H1 (cell line): ENCODE data around the gene KANSL3.

Experiments used
- CBX8 ChIP-seq: fragments of 300-800, 300-1000 bp; sonication (generic); IDR thresholded peaks from 2 replicates; pipeline ENCODE4 v1.7.1; 2016; ENCODE audit warnings: low read depth, low read length, borderline replicate concordance
- EZH2 ChIP-seq: fragments of 200-600 bp; sonication (generic); IDR thresholded peaks from 2 replicates; pipeline ENCODE4 v1.7.1; 2012; ENCODE audit warnings: low read depth, mild to moderate bottlenecking, moderate library complexity, low read length, inconsistent platforms; ENCODE audit not compliant: severe bottlenecking
- FOSL1 ChIP-seq: IDR thresholded peaks from 2 replicates; pipeline ENCODE4 v1.6.1; 2011; ENCODE audit warnings: mild to moderate bottlenecking, low read depth, low read length, moderate library complexity; ENCODE audit not compliant: insufficient read depth
- GABPA ChIP-seq: IDR thresholded peaks from 2 replicates; pipeline ENCODE4 v1.6.1; 2011; ENCODE audit warnings: mild to moderate bottlenecking, low read length, moderate library complexity, borderline replicate concordance; ENCODE audit not compliant: insufficient read depth
- HDAC6 ChIP-seq: IDR thresholded peaks from one replicate; pipeline ENCODE4 v1.7.1; 2012; ENCODE audit warnings: low read depth, mild to moderate bottlenecking, inconsistent platforms, low read length, moderate library complexity
- PHF8 ChIP-seq: fragments of 200-600 bp; sonication (generic); conservative IDR thresholded peaks from 2 replicates; pipeline ENCODE4 v1.7.1; 2012; ENCODE audit warnings: low read depth, mild to moderate bottlenecking, inconsistent platforms, low read length, moderate library complexity
- POLR2A ChIP-seq, 2 experiments: IDR thresholded peaks; 1 replicate in 1 of 2; 2 replicates in 1 of 2; pipeline ENCODE4 v1.6.1; 2011; ENCODE audit warnings: low read depth in 2 of 2, low read length in 2 of 2, mild to moderate bottlenecking in 2 of 2; ENCODE audit errors: control extremely low read depth in 1 of 2
- ZNF274 ChIP-seq: IDR thresholded peaks from 2 replicates; pipeline ENCODE4 v1.7.0; 2012; ENCODE audit warnings: low read length, borderline replicate concordance; ENCODE audit errors: extremely low read depth
- TF ChIP-seq, protein P1 (sequence below), 3 experiments: IDR thresholded peaks; 1 replicate in 2 of 3; 2 replicates in 1 of 3; pipeline versions ENCODE4 v1.5.1 to v1.6.1; 2011; ENCODE audit warnings: low read length in 3 of 3, mild to moderate bottlenecking in 3 of 3, inconsistent platforms in 2 of 3, low read depth in 1 of 3, moderate library complexity in 1 of 3; ENCODE audit not compliant: insufficient read depth in 1 of 3; ENCODE audit errors: control extremely low read depth in 1 of 3

GRCh38 chr2:96551605-96552314 is 86.4 kb downstream of the KANSL3 start:
- no peak for TF ChIP-seq GABPA
- no peak for TF ChIP-seq POLR2A (IDR thresholded peaks at IDR 0.05; ENCODE audit: control extremely low read depth in 1 of 2, low read depth in 2 of 2, low read length in 2 of 2)
- TF ChIP-seq, protein P1, sequence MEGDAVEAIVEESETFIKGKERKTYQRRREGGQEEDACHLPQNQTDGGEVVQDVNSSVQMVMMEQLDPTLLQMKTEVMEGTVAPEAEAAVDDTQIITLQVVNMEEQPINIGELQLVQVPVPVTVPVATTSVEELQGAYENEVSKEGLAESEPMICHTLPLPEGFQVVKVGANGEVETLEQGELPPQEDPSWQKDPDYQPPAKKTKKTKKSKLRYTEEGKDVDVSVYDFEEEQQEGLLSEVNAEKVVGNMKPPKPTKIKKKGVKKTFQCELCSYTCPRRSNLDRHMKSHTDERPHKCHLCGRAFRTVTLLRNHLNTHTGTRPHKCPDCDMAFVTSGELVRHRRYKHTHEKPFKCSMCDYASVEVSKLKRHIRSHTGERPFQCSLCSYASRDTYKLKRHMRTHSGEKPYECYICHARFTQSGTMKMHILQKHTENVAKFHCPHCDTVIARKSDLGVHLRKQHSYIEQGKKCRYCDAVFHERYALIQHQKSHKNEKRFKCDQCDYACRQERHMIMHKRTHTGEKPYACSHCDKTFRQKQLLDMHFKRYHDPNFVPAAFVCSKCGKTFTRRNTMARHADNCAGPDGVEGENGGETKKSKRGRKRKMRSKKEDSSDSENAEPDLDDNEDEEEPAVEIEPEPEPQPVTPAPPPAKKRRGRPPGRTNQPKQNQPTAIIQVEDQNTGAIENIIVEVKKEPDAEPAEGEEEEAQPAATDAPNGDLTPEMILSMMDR (IDR thresholded peaks at IDR 0.05; ENCODE audit: control extremely low read depth in 1 of 3, insufficient read depth in 1 of 3, low read depth in 1 of 3, low read length in 3 of 3): no peak
- no peak for TF ChIP-seq EZH2
- TF ChIP-seq CBX8: no peak
- TF ChIP-seq ZNF274: no peak
- TF ChIP-seq PHF8: no peak
- no peak for TF ChIP-seq HDAC6
- TF ChIP-seq FOSL1: no peak
